HG03565 (cell line): ENCODE data around the gene NFATC2IP.
"Not testable (repeated sequence)": the region's sequence is repeated elsewhere in the genome, so short reads cannot be mapped to it uniquely, and the experiment has no call there.

Experiments
- ATAC-seq: cut with Tn5 transposase; IDR thresholded peaks from one replicate; pipeline ENCODE4 v1.9.1; 2021; ENCODE audit warnings: mild to moderate bottlenecking, moderate library complexity; ENCODE audit not compliant: unreplicated experiment

Gene NFATC2IP

DNA sequence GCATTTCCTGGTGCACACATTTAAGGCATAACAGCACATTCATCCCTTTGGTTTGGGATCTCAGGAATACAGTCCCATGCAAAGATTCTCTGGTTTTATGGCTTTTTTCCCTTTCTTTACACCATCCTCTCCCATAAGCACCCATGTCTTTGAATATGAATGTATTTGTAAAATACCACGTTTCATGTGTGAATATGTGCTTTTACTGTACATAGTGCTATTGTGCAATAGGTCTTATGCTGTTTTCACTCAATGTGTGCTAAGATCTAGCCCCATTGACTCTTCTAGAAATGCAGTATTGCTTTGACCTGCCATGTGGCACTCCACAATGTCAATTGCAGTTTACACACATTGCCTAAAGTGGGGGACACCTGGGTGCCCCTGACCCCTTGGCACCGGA is 13.8 kb downstream of the NFATC2IP start:
- ATAC-seq = no peak

DNA sequence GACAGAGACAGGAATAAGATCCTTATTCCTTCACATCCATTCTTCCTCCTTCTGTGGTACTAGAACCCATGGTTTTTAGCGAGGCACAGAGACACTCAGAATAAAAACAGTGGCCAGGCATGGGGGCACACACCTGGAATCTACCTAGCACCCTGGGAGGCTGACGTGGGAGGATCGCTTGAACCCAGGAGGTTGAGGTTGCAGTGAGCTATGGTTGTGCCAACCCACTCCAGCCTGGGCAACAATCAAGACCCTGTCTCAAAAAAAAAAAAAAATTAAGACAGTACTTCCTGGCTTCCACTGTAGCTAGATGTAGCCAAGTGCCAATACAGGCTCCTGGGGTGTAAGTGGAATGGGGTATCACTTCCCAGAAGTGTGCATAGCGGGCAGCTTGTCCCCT is 16.4 kb downstream of the NFATC2IP start:
- no peak for ATAC-seq

DNA sequence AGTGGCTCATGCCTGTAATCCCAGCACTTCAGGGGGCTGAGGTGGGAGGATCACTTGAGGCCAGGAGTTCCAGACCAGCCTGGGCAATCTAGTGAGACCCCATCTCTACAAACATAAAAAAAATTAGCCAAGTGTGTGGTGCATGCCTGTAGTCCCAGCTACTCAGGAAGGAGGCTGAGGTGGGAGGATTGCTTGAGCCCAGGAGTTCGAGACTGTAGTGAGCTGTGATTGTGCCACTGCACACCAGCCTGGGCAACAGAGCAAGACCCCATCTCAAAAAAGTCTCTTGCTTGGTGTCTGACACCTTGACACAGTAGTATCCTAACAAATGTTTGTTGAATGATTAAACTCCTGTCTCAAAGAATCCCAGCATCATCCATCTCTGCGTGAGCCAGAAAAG is 19.0 kb downstream of the NFATC2IP start:
- ATAC-seq = not testable (repeated sequence)

DNA sequence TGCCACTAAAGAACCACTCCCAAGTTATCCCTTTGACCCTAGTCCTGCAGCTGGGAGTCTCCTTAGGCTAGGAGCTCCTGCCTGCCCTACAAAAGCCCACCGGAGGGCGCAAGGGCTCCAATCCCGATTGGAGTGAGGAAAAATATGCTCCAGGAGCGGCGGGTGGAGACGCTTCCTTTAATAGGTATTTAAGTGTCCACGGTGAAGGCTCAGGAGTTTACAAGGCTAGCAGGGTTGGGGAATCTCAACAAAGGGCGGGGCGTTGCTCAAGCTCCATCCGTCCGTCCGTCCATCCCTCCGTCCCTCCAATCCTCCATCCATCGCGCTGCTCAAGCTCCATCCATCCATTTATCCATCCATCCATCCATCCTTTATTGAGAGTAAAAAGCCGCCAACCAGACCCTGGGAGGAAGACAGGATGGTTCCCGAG is 23.3 kb downstream of the NFATC2IP start:
- no peak for ATAC-seq

DNA sequence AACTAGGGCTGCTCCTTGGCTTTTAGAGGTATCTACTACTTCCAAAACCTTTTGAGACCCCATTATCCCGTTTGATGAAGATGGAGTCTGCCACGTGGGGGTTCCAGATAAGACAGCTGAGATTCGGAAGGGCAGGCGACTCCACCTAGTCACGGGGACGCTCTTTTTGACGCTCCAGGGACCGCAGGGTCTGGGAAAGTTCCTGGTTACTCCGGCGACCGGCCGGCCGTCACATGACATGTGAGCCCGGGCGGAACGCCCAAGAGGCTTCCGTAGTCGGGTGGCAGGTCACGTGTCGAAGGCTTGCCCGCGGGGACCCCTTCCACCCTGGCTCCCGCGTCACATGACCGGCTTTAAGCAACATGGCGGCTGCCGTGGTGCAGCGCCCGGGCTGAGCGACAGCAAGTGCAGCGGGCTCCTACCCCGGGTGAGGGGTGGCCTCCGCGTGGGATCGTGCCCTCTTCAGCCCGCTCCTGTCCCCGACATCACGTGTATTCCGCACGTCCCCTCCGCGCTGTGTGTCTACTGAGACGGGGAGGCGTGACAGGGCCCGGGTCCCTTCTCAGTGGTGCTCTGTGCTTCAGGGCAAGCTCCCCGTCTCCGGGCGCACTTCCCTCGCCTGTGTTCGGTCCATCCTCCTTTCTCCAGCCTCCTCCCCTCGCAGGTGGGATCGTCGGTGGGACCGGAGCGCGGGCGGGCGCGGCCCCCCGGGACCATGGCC is 23.9 kb downstream of the NFATC2IP start, which contains the start of gene SPNS1:
Gene SPNS1, plus strand, starts transcription at position 342 of the 721 bp plus-strand sequence. Its CDS starts 374 bp downstream, at position 716.
- ATAC-seq = peak; percentile 84

DNA sequence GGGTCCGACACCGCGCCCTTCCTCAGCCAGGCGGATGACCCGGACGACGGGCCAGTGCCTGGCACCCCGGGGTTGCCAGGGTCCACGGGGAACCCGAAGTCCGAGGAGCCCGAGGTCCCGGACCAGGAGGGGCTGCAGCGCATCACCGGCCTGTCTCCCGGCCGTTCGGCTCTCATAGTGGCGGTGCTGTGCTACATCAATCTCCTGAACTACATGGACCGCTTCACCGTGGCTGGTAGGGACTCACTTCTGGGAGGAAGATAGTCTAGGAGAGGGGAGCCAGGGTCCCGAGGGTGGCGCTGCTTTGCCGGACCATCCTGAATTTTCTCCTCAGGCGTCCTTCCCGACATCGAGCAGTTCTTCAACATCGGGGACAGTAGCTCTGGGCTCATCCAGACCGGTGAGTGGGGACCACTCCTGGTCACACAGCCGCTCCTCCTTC is 24.4 kb downstream of the NFATC2IP start:
- ATAC-seq = peak; percentile 8

DNA sequence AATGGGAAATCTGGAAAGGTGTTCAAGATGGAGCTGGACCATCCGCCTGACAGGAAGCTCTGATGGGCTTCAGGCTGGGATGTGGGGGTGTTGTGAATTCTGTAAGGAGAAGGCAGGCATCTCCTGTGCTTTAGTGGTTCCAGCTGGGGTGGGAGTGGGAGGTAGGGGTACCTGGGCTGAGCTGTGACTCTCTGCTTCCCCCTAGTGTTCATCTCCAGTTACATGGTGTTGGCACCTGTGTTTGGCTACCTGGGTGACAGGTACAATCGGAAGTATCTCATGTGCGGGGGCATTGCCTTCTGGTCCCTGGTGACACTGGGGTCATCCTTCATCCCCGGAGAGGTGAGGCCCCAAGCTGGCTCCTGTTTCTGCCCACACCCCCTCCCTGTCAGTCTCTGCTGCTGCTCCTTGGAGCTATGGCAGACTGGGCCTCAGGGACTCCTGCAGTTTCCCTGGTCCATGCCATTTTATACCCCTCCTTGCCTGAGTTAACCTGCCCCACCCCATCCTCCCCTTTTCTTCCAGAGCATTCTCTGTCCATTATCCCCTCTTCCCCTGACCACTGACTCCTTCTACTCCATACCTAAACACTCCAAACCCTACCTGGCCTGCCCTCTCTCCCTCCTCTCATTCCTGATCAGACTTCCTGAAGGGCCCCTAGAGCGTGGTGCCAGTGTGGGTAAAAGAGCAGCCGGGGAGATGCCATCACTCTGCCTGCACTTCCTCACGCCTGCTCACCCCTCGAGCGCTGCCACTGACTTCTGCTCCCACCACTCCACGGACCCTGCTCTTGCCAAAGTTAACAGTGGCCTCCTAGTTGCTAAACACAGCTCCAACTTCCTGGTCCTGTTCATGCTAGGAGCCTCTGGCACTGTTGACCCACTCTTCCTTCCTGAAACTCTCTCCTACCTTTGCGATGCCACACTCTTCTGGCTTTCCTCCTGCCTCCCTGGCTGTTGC is 27.2 kb downstream of the NFATC2IP start:
- no peak for ATAC-seq

DNA sequence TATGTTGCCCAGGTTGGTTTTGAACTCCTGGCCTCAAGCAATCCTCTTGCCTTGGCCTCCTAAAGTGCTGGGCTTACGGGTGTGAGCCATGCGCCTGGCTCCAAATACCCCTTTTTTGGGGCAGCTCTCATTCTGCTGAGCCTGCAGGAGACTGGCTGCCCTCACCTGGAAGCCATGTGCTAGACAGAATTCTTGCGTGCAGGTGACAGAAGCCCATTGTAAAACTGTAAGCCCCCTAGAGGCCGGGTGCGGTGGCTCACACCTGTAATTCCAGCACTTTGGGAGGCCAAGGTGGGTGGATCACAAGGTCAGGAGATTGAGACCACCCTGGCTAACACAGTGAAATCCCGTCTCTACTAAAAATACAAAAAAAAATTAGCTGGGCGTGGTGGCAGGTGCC is 29.6 kb downstream of the NFATC2IP start:
- ATAC-seq = not testable (repeated sequence)

DNA sequence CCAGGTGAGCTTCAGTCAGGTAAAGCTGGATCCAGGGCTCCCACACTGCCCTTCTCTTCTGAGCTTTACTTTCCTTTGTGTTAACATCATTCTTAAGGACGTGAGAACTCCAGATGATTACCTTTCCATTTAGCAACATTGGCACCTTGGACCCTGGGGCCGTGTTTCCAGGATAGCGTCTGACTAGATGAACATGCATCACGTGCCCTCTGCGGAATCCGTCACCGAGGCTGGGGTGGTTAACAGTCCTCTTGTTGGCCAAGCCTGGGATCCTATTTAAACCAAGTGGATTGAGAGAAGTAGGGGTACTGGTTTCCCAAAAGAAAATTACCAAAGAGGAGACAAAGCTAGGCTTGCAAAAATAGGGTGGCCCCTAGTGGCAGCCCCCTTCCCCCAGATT is 30.2 kb downstream of the NFATC2IP start:
- ATAC-seq = no peak

DNA sequence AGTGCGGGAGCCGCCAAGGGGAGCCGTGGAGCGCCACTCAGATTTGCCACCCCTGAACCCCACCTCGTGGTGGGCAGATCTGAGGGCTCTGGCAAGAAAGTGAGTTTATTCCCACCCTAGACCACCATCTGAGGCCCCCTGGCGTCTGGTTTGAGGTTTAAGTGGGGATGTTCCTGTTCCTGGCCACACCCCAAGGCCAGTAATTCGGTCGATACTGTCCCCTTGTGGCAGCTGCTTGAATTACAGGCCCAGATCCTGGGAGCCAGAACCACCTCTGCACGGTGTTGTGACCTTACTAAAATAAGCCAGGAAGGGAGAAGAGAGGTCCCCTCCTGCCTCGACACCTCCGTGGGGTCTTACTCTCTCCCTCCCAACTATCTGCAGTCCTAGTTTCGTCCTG is 30.8 kb downstream of the NFATC2IP start:
- no peak for ATAC-seq

DNA sequence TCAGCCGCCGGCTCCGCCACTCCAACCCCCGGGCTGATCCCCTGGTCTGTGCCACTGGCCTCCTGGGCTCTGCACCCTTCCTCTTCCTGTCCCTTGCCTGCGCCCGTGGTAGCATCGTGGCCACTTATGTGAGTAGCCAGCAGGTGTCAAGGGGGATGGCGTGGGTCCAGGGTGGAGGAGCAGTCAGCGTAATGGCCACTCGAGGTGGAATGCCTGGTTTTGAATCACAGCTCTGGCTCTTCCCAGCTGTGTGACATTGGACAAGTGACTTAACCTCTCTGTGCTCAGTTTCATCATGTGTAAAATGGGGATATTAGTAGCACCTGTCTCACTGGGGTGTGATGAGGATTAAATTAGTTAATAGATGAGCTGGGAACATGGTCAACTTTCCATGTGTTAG is 31.7 kb downstream of the NFATC2IP start:
- no peak for ATAC-seq

DNA sequence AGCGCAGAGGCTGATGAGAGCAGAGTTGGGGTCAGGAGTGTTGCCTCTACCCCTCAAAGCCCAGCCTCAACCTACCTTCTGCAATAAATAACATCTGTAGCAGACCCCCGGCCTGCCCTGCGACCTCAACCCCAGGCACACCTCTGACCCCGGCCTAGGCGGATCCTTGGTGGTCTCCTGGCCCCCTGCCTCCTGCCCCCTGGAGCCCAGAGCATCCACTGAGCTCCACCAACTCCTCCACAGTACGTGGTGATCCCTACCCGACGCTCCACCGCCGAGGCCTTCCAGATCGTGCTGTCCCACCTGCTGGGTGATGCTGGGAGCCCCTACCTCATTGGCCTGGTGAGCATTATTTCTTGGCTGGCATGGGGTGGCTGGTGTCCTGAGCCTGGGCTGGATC is 32.2 kb downstream of the NFATC2IP start:
- no peak for ATAC-seq

DNA sequence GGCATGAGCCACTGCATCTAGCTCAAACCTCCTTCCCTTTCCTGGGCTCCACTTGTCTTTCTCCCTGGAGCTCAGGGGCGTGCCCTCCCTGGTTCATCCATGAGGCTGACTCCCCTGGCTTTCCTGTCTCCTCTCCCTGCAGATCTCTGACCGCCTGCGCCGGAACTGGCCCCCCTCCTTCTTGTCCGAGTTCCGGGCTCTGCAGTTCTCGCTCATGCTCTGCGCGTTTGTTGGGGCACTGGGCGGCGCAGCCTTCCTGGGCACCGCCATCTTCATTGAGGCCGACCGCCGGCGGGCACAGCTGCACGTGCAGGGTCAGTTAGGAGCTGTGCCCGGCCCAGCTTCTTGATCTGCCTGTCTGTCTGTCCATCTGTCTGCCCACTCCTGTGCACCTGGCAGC is 32.9 kb downstream of the NFATC2IP start:
- no peak for ATAC-seq

DNA sequence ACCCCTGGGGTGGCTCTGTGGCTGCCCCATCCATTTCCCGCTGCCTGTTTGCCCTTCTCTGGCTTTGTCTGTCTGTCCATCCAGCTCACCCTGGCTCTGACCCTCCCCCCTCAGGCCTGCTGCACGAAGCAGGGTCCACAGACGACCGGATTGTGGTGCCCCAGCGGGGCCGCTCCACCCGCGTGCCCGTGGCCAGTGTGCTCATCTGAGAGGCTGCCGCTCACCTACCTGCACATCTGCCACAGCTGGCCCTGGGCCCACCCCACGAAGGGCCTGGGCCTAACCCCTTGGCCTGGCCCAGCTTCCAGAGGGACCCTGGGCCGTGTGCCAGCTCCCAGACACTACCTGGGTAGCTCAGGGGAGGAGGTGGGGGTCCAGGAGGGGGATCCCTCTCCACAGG is 33.4 kb downstream of the NFATC2IP start:
- ATAC-seq = no peak

DNA sequence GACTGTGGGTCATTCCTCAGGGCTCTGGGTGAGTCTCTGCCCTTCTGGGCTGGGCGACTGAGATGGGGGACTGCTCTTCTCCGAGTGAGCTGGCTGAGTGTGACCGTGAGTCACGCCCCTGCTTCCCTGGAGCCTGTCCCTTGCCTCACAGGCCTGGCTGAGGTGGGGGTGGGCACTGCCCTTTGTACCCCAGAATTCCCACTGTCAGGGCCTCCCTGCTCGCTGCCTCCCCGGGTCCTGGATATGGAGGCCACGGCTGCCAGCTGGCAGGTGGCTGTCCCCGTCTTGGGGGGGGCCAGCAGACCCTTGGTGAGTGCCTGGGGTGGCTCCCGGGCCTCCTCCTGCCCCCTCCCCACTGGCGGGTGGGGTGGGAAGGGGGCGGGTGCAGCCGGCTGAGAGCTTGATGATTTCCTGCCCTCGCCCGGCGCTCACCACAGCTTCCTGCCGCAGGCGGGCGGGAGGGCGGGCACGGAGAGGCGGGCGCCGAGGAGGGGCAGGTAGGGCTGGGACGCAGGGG is 33.9 kb downstream of the NFATC2IP start, which contains the start of gene LAT:
Gene LAT, plus strand, starts transcription at position 434 of the 517 bp plus-strand sequence. CDS start 366 bp downstream, outside the sequence.
- ATAC-seq = no peak

DNA sequence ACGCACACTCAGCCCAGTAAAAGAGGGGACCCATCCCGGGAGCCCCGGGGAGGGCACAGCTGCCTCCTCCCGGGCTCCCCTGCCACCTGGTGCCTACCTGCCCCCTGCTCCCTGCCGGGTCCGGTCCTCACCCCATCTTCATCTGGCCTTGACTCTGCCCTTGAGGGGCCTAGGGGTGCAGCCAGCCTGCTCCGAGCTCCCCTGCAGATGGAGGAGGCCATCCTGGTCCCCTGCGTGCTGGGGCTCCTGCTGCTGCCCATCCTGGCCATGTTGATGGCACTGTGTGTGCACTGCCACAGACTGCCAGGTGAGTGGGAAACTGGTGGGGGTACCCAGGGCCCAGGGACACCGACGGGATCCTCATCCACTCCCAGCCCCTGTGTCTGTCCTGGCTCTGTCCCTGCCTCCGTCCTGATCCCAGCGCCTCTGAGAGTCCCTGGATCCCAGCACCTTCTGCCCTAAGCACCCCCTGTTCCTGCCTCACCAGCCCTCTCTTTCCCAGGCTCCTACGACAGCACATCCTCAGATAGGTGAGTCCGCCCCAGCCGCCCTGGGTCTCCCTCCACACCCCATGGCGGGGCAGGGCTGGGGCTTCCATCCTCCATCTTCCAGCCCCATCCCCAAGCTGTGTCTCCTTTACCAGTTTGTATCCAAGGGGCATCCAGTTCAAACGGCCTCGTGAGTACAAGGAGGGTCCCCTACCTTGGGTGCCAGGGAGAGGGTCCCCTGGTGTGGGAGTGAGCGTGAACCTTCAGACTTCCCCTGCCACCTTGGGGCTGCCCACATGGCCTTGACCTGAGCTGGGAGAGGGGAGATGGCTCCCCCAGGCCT is 34.7 kb downstream of the NFATC2IP start:
- ATAC-seq = no peak

DNA sequence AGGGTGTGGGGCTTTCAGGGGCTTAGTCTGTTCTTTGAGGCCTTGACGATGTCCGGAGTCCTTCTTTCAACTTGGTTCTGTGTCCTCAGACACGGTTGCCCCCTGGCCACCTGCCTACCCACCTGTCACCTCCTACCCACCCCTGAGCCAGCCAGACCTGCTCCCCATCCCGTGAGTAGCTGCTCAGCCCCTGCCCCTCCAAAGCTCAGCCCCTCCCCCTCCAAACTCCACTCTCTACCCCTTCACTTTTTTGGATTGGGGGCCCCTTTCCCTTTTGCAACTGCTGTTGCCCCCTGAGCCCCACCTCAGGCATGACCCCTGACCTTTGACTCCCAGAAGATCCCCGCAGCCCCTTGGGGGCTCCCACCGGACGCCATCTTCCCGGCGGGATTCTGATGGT is 35.3 kb downstream of the NFATC2IP start:
- no peak for ATAC-seq

DNA sequence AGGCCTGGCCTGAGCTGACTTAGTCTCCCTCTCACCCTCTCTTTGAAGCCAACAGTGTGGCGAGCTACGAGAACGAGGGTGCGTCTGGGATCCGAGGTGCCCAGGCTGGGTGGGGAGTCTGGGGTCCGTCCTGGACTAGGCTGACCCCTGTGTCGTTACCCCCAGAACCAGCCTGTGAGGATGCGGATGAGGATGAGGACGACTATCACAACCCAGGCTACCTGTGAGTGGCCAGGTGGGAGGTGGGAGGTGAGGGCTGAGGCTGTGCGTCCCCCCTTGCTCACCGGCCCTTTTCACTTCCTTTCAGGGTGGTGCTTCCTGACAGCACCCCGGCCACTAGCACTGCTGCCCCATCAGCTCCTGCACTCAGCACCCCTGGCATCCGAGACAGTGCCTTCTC is 35.8 kb downstream of the NFATC2IP start:
- no peak for ATAC-seq

DNA sequence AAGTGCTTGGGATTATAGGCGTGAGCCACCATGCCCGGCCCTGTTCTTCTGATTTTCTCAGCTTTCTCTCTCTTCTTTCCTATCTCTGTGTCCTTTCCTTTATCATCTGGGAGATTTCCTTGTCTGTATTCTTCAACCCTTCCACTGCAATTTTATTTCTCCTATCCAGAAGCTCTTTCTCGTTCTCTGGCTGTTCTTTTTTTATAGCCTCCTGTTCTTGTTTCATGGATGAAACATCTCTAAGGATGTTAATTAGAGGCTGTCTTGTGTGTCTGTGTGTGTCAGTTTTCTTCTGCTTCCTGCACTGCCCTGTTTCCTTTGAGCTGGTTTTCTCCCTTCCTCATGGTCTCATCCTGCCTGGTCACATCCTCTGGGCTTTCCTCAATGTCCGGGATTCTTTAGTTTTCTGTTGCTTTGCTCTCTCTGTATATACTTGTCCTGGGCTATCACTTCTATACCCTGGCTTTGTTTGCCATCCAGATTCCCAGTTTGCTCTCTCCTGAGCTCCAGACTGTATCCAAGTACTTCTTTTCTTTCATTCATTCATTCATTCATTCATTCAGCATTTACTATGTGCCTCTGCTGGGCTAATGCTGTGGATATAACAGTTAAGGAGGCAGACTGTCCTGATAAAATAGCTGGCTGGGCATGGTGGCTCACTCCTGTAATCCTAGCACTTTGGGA is 36.6 kb downstream of the NFATC2IP start:
- no peak for ATAC-seq

DNA sequence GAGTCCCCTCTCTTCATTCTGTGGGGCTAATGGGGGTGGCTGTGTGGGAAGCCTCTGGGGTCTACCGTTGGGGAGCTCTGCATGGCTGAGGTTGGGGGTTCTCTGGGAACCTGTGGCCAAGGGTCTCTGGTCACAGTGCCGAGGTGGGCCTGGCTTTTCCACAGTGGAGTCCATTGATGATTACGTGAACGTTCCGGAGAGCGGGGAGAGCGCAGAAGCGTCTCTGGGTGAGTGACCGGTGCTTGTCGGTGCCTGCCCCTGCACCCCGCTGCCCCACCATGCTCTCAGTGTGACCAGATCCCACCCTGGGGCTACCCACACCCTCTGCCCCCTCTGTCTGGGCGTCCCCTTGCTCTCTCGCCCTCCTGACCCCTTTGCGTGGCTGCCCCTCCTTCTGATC is 38.6 kb downstream of the NFATC2IP start:
- no peak for ATAC-seq
